HEK293 (cell line): ENCODE results near the gene TGFB1.

Experiments
- CTCF ChIA-PET: fragments of 350-600 bp; formaldehyde crosslinking; extraction: SDS; loops from one replicate; lab custom pipeline; 2021; ENCODE audit warnings: antibody characterized with exemption; lab: Yijun Ruan, JAX
- POLR2A ChIA-PET: fragments of 300-600 bp; formaldehyde crosslinking; extraction: SDS; loops from one replicate; lab custom pipeline; 2020; ENCODE audit warnings: antibody characterized with exemption, inconsistent platforms; lab: Yijun Ruan, JAX
- H3K27ac ChIP-seq: fragments of 200-500 bp; sonication (Bioruptor generic); 2 replicates; pipeline ENCODE4 v1.5.1; 2014; ENCODE audit warnings: low read depth, low read length, control low read depth, inconsistent platforms; ENCODE audit errors: extremely low read depth
- H3K36me3 ChIP-seq, 2 experiments: fragments of 200-500 bp in 1 of 2; sonication (Bioruptor generic) in 1 of 2; 1 replicate in 1 of 2; 2 replicates in 1 of 2; pipeline ENCODE4 v1.5.1; 2014 to 2017; ENCODE audit warnings: inconsistent platforms in 2 of 2, low read length in 2 of 2; ENCODE audit not compliant: control insufficient read depth in 2 of 2, insufficient read depth in 1 of 2
- H3K4me1 ChIP-seq: fragments of 200-500 bp; sonication (Bioruptor generic); 2 replicates; pipeline ENCODE4 v1.5.1; 2014; ENCODE audit warnings: mild to moderate bottlenecking, low read length, inconsistent platforms; ENCODE audit not compliant: control insufficient read depth, insufficient read depth
- H3K4me3 ChIP-seq: 2 replicates; pipeline ENCODE4 v1.5.1; 2011; ENCODE audit warnings: low read depth, mild to moderate bottlenecking, control low read depth, low read length, moderate library complexity
- H3K9me3 ChIP-seq: fragments of 200-500 bp; sonication (Bioruptor generic); 2 replicates; pipeline ENCODE4 v1.5.1; 2014; ENCODE audit warnings: low read depth, low read length, inconsistent platforms; ENCODE audit not compliant: control insufficient read depth, insufficient read depth
- GFI1B ChIP-seq: fragments of 450-650 bp; formaldehyde crosslinking; IDR thresholded peaks from 2 replicates; pipeline ENCODE4 v1.5.1; 2016; ENCODE audit warnings: missing biosample characterization, missing genetic modification characterization
- GLIS1 ChIP-seq: fragments of 450-650 bp; formaldehyde crosslinking; IDR thresholded peaks from 2 replicates; pipeline ENCODE4 v1.5.1; 2016; ENCODE audit warnings: missing biosample characterization, missing genetic modification characterization
- KLF16 ChIP-seq: fragments of 450-650 bp; formaldehyde crosslinking; IDR thresholded peaks from 2 replicates; pipeline ENCODE4 v1.5.1; 2017; ENCODE audit warnings: missing biosample characterization, missing genetic modification characterization
- PRDM1 ChIP-seq: fragments of 450-650 bp; formaldehyde crosslinking; IDR thresholded peaks from 2 replicates; pipeline ENCODE4; 2016; ENCODE audit warnings: missing biosample characterization, missing genetic modification characterization
- ZBTB21 ChIP-seq: fragments of 450-650 bp; formaldehyde crosslinking; IDR thresholded peaks from 2 replicates; pipeline ENCODE4 v1.5.1; 2017; ENCODE audit warnings: missing biosample characterization, missing genetic modification characterization
- ZNF155 ChIP-seq: fragments of 450-650 bp; formaldehyde crosslinking; IDR thresholded peaks from 2 replicates; pipeline ENCODE4 v1.5.1; 2016; ENCODE audit warnings: missing biosample characterization, missing genetic modification characterization
- ZNF174 ChIP-seq: fragments of 450-650 bp; formaldehyde crosslinking; IDR thresholded peaks from 2 replicates; pipeline ENCODE4 v1.5.0; 2017; ENCODE audit warnings: missing biosample characterization, mild to moderate bottlenecking, missing genetic modification characterization
- ZNF211 ChIP-seq: fragments of 450-650 bp; formaldehyde crosslinking; IDR thresholded peaks from 2 replicates; pipeline ENCODE4 v1.5.1; 2016; ENCODE audit warnings: low read depth, missing biosample characterization, missing genetic modification characterization
- ZNF302 ChIP-seq: fragments of 450-650 bp; formaldehyde crosslinking; IDR thresholded peaks from 2 replicates; pipeline ENCODE4 v1.5.1; 2016; ENCODE audit warnings: missing biosample characterization, missing genetic modification characterization, low read depth
- ZNF473 ChIP-seq: fragments of 450-650 bp; formaldehyde crosslinking; IDR thresholded peaks from 2 replicates; pipeline ENCODE4 v1.5.1; 2017; ENCODE audit warnings: missing biosample characterization, missing genetic modification characterization
- ZNF521 ChIP-seq: fragments of 450-650 bp; formaldehyde crosslinking; IDR thresholded peaks from 2 replicates; pipeline ENCODE4 v1.5.1; 2017; ENCODE audit warnings: missing biosample characterization, mild to moderate bottlenecking, missing genetic modification characterization
- ZNF707 ChIP-seq: fragments of 450-650 bp; formaldehyde crosslinking; IDR thresholded peaks from 2 replicates; pipeline ENCODE4 v1.5.1; 2016; ENCODE audit warnings: missing biosample characterization, missing genetic modification characterization
- ZNF792 ChIP-seq: fragments of 450-650 bp; formaldehyde crosslinking; IDR thresholded peaks from 2 replicates; pipeline ENCODE4 v1.5.1; 2016; ENCODE audit warnings: missing biosample characterization, missing genetic modification characterization
- TF ChIP-seq, protein P1 (sequence below): fragments of 450-650 bp; formaldehyde crosslinking; IDR thresholded peaks from 2 replicates; pipeline ENCODE4 v1.5.1; 2016; ENCODE audit warnings: missing biosample characterization, missing genetic modification characterization
- TF ChIP-seq, protein P2 (sequence below): fragments of 450-650 bp; formaldehyde crosslinking; IDR thresholded peaks from 2 replicates; pipeline ENCODE4 v1.5.1; 2016; ENCODE audit warnings: missing biosample characterization, missing genetic modification characterization
- TF ChIP-seq, protein P3 (sequence below): fragments of 450-650 bp; formaldehyde crosslinking; IDR thresholded peaks from 2 replicates; pipeline ENCODE4 v1.5.1; 2016; ENCODE audit warnings: missing biosample characterization, missing genetic modification characterization

The TGFB1 gene

DNA sequence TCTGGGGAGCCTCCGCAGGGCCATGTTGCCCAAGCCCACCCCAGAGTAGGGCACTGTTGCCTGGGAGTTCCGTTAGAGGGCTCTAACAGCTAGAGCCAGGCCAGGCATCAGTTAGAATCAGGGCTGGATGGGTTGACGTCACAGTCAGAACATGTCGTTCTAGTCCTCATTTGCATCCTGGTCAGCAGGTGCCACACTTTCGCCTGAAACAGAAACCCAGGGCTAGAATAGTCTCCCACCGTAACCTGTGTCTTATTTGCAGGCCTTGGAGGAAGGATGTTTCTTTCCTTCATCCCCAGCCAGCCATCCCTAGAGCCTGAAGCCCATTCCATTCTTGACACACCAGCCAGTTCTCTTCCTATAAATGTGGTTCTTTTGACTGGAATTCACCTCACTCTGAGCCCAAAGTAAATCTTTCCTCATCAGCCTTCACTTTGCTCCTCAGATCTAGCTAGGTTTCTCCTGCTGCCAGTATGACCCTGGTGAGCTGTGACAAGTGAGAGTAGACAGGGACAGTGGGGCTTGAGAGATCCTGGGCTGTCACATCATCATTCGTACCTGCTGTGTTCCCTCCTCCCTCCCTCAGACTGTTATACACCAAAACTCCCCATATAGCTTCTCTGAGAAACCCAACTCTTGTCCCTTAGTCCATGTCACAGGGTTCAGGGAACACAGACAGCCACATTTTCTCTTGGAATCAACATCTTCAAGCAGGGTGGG lies 55.9 kb downstream of the TGFB1 start:
- ChIA-PET CTCF (interaction anchor here (0.5 to 12.7 kb wide), 8 partner anchors 9 to 663 kb away, joined by 3 to 120 read pairs (median 4); no protein-coding TSS in a partner anchor), POLR2A (interaction anchor here (0.8 kb wide), 1 partner anchor 26 kb away, joined by 4 read pairs; no protein-coding TSS in a partner anchor)
- Histone ChIP-seq H3K4me1 (no peaks in the 10 kb centered on the region), H3K36me3 (peaks cover 97 to 100% of the 10 kb centered on the region in 2 experiments), H3K4me3 (no peak overlapping the region), H3K27ac (peak overlapping the region; percentile 34; the same call in 1 of the 2 replicates), H3K9me3 (no peaks in the 10 kb centered on the region)
- TF ChIP-seq, protein P1, sequence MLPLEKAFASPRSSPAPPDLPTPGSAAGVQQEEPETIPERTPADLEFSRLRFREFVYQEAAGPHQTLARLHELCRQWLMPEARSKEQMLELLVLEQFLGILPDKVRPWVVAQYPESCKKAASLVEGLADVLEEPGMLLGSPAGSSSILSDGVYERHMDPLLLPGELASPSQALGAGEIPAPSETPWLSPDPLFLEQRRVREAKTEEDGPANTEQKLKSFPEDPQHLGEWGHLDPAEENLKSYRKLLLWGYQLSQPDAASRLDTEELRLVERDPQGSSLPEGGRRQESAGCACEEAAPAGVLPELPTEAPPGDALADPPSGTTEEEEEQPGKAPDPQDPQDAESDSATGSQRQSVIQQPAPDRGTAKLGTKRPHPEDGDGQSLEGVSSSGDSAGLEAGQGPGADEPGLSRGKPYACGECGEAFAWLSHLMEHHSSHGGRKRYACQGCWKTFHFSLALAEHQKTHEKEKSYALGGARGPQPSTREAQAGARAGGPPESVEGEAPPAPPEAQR (tag by site-specific recombination) = no peak
- peak; percentile 24; the same call in 1 of the 2 replicates for TF ChIP-seq PRDM1 (tag by site-specific recombination)

DNA sequence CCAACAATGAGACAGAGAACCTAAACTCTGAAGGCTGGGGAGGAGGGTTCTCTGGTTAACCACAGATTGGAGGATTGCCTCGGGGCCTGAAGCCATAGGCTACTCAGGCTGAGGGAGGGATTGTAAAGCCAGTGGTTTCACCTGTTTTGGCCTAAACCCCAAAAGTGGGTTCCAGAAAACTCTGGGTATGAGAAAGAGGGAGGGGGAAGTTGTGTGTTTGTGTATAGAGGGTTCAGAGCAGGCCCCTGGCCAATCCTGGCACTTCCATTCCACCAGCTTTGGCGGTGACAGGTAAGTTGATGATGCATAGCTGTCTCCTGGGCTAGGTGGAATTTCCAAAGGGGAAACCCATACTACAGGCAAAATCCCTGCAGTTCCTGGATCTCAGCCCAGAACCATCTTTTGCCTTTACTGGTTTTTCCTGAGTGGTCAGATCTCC lies 57.3 kb downstream of the TGFB1 start:
- CTCF ChIA-PET = interaction anchor here (12.7 kb wide), 1 partner anchor 10 kb away, joined by 120 read pairs; no protein-coding TSS in a partner anchor
- Histone ChIP-seq H3K9me3 (no peaks in the 10 kb centered on the region), H3K4me3 (no peak overlapping the region), H3K27ac (no peak overlapping the region; the same call in 1 of the 2 replicates), H3K36me3 (peaks cover 97 to 100% of the 10 kb centered on the region in 2 experiments), H3K4me1 (no peaks in the 10 kb centered on the region)
- POLR2A ChIA-PET = no interaction called here
- TF ChIP-seq ZBTB21 (tag by site-specific recombination) = no peak
- no peak for TF ChIP-seq ZNF521
- TF ChIP-seq ZNF302 = no peak
- TF ChIP-seq, protein P2, sequence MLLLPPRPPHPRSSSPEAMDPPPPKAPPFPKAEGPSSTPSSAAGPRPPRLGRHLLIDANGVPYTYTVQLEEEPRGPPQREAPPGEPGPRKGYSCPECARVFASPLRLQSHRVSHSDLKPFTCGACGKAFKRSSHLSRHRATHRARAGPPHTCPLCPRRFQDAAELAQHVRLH (tag by site-specific recombination) = no peak

DNA sequence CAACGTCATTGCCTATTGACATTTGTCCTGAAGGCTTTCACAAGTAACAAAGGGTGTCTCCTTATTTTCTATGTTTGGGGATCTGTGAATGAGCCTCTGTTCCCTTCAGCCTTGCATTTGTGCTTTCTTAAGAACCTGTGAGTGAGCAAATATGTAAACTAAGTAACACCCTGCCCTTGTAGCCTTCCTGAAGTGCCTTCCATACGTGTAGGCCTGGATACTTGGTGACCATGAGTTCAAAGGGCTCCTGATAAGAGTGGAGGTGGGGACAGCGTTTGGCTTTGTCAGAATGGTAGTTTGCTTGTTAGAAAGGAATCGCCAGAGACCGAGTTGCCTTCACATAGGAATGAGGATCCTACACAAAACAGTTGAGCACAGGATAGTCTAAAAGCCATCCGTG lies 58.2 kb downstream of the TGFB1 start:
- POLR2A ChIA-PET = interaction anchor here (1.0 kb wide), 1 partner anchor 52 kb away, joined by 3 read pairs; no protein-coding TSS in a partner anchor
- Histone ChIP-seq H3K4me1 (no peaks in the 10 kb centered on the region), H3K27ac (no peak overlapping the region), H3K36me3 (peaks cover 97 to 100% of the 10 kb centered on the region in 2 experiments), H3K4me3 (no peak overlapping the region), H3K9me3 (no peaks in the 10 kb centered on the region)
- CTCF ChIA-PET = interaction anchor here (1.0 to 12.7 kb wide), 3 partner anchors 10 to 268 kb away, joined by 3 to 120 read pairs (median 5); no protein-coding TSS in a partner anchor
- TF ChIP-seq ZBTB21 (tag by site-specific recombination) (no peak), ZNF174 (no peak), KLF16 (no peak), ZNF473 (tag by site-specific recombination) (no peak), ZNF792 (tag by site-specific recombination) (no peak), GLIS1 (tag by site-specific recombination) (no peak), ZNF211 (tag by site-specific recombination) (no peak), GFI1B (tag by site-specific recombination) (no peak), ZNF155 (no peak), ZNF707 (tag by site-specific recombination) (no peak)
- TF ChIP-seq, protein P3, sequence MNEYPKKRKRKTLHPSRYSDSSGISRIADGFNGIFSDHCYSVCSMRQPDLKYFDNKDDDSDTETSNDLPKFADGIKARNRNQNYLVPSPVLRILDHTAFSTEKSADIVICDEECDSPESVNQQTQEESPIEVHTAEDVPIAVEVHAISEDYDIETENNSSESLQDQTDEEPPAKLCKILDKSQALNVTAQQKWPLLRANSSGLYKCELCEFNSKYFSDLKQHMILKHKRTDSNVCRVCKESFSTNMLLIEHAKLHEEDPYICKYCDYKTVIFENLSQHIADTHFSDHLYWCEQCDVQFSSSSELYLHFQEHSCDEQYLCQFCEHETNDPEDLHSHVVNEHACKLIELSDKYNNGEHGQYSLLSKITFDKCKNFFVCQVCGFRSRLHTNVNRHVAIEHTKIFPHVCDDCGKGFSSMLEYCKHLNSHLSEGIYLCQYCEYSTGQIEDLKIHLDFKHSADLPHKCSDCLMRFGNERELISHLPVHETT (tag by site-specific recombination) = no peak
